ENCODE results near the gene PCMT1.

PCMT1 gene

DNA sequence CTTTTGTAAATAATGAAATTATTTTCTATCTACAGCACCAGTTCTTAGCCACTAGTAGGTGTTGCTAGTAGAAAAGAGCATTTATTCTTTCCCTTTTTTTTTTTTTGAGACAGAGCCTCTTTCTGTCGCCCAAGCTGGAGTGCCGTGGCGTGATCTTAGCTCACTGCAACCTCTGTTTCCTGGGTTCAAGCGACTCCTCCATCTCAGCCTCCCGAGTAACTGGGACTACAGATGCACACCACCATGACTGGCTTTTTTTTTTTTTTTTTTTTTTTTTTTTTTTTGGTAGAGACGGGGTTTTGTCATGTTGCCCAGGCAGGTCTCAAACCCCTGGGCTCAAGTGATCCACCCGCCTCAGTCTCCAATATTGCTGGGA lies 6.7 kb downstream of the PCMT1 start:
- no peak overlapping the region for H3K27ac ChIP-seq
- CTCF ChIA-PET = no interaction called here
- TF ChIP-seq, protein P1, sequence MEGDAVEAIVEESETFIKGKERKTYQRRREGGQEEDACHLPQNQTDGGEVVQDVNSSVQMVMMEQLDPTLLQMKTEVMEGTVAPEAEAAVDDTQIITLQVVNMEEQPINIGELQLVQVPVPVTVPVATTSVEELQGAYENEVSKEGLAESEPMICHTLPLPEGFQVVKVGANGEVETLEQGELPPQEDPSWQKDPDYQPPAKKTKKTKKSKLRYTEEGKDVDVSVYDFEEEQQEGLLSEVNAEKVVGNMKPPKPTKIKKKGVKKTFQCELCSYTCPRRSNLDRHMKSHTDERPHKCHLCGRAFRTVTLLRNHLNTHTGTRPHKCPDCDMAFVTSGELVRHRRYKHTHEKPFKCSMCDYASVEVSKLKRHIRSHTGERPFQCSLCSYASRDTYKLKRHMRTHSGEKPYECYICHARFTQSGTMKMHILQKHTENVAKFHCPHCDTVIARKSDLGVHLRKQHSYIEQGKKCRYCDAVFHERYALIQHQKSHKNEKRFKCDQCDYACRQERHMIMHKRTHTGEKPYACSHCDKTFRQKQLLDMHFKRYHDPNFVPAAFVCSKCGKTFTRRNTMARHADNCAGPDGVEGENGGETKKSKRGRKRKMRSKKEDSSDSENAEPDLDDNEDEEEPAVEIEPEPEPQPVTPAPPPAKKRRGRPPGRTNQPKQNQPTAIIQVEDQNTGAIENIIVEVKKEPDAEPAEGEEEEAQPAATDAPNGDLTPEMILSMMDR (conservative IDR thresholded peaks at IDR 0.05; ENCODE audit: low read depth) = no peak
- DNase-seq (ENCODE audit: low spot score) = no peak
- POLR2A ChIA-PET (ENCODE audit: low non-redundant PET) = no interaction called here

DNA sequence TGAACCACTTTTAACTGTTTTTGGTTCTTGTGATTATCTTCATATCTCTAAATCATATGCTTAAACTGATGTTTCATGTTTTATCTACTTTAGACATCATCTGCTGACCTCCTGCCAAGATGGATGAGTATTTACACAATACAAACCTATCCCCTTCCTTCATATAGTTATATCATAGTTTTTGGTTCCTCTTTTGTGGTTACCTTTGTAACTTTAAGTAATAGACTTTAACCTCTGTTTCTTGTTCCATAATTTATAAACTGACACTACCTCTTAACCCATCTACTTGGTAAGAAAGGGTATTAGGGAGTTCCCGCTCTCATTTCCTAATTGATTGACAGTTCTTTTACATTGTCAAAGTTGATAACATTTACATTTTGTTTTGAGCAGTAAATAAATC lies 11.9 kb downstream of the PCMT1 start:
- TF ChIP-seq, protein P1 (conservative IDR thresholded peaks at IDR 0.05; ENCODE audit: low read depth) = no peak
- DNase-seq (ENCODE audit: low spot score) = no peak
- ChIA-PET CTCF (no interaction called here), POLR2A (ENCODE audit: low non-redundant PET) (no interaction called here)
- H3K27ac ChIP-seq = no peak overlapping the region

DNA sequence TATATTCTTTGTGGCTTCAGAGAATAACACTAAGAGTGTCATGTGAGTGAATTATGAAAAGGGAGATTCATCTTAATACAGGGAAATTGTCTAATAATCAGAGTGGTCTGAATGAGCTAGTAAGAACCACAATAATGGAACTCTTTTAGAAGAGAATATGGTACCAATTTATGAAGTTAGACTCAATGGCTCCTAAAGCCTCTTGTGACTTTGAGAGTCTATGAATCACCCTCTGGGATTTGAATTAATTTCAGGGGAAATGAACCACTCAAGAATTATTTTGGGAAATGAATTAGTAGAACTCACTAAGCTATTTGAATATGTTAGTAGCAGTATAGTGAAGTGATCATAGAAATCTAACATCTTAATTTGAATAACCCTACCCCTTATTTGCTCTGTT lies 14.3 kb downstream of the PCMT1 start:
- POLR2A ChIA-PET (ENCODE audit: low non-redundant PET) = no interaction called here
- TF ChIP-seq, protein P1 (conservative IDR thresholded peaks at IDR 0.05; ENCODE audit: low read depth) = no peak
- CTCF ChIA-PET = no interaction called here
- no peak for DNase-seq (ENCODE audit: low spot score)
- H3K27ac ChIP-seq = no peak overlapping the region

DNA sequence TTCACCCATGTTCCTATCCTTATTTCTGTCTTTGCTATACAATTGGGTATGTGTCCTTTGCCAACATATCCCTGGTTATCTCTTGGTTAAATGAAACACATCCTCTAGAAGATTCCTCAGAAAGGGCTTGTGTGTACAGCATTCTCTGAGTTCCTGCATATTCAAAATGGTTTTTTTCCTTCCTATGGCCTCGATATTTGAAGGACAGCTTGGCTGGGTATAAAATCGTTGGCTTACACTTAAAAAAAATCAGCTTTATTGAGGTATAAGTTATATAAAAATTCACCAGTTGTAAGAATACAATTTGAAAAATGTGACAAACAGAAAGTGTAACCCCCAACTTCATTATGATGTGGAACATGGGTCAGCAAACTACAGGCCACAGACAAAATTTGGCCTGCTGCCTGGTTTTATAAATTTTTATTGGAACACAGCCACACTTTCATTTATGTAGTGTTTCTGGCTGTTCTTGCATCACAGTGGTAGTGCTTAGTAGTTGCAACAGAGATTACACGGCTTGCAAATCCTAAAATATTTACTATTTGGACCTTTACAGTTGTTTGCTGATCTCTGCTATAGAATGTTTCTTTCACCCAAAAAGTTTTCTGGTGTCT lies 16.7 kb downstream of the PCMT1 start:
- DNase-seq (ENCODE audit: low spot score) = no peak
- CTCF ChIA-PET = no interaction called here
- H3K27ac ChIP-seq = no peak overlapping the region

DNA sequence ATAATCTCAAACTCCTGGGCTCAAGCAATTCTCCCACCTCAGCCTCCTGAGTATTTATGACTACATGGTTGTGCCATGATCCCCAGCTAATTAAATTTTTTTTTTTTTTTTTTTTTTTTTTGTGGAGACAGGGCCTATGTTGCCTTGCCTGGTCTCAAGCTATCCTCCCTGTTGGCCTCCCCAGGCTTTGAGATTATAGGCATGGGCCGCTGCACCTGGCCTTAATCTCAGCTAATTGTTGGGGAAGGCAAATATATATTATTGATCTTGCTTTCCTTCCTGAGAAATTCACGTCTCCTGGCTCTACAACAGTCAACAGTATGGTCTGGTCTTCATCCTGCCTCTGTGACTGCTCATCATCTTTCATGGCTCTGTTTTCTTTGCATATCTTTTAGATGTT lies 20.1 kb downstream of the PCMT1 start:
- POLR2A ChIA-PET (ENCODE audit: low non-redundant PET) = no interaction called here
- H3K27ac ChIP-seq = no peak overlapping the region
- CTCF ChIA-PET = no interaction called here
- TF ChIP-seq, protein P1 (conservative IDR thresholded peaks at IDR 0.05; ENCODE audit: low read depth) = no peak
- no peak for DNase-seq (ENCODE audit: low spot score)

More for the DNA sequence above, 16.7 kb downstream of the PCMT1 start:
- TF ChIP-seq, protein P1 (conservative IDR thresholded peaks at IDR 0.05; ENCODE audit: low read depth) = no peak
- POLR2A ChIA-PET (ENCODE audit: low non-redundant PET) = no interaction called here

DNA sequence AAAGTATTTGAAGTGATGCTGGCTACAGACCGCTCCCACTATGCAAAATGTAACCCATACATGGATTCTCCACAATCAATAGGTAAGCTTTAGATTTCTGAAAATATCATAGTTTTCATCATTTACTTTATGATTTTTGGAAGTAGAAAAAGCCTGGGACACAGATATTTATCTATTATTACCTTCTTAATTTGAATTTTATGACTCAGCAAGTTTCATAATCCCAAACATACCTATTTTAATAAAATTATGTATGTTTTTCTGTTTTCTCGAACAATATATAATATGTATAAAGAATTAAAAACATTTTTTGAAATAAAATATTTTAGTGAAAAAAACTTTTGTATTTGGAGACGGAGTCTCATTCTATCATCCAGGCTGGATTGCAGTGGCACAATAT lies 21.6 kb downstream of the PCMT1 start:
- ChIA-PET CTCF (no interaction called here), POLR2A (ENCODE audit: low non-redundant PET) (no interaction called here)
- no peak for DNase-seq (ENCODE audit: low spot score)
- TF ChIP-seq, protein P1 (conservative IDR thresholded peaks at IDR 0.05; ENCODE audit: low read depth) = no peak
- no peak overlapping the region for H3K27ac ChIP-seq

DNA sequence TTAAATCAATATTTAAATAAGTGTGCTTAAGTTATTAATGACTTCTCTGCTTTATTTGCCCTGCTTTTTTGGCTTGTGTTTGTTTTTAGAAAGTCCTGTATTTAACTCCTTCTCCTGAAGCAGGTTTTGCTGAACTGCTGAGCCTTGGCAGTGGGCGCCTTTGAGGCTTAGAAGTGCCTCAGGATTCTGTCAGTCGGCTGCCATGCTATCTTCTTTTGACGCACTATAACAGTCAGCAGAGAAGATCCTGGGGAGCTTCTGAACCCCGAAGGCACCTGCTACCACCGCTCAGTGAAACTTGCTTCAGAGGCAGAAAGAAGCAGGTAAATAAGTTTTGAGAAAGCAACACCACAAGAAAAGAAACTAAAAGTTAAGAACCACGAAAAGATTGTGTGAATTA lies 22.4 kb downstream of the PCMT1 start:
- H3K27ac ChIP-seq = no peak overlapping the region
- no peak for DNase-seq (ENCODE audit: low spot score)
- TF ChIP-seq, protein P1 (conservative IDR thresholded peaks at IDR 0.05; ENCODE audit: low read depth) = no peak
- CTCF ChIA-PET = no interaction called here
- POLR2A ChIA-PET (ENCODE audit: low non-redundant PET) = no interaction called here
